ENCODE data around the gene DHRS9.

The DHRS9 gene

GRCh38 chr2:169090133-169090820 lies 20.9 kb downstream of the DHRS9 start:
- no peaks in the 10 kb centered on the region for H3K27me3 ChIP-seq (ENCODE audit: low read length)
- H3K27ac ChIP-seq (ENCODE audit: low read depth, low read length) = no peak overlapping the region

GRCh38 chr2:169091256-169091655 lies 21.9 kb downstream of the DHRS9 start:
- Histone ChIP-seq H3K9me2 (replicated peaks; ENCODE audit: insufficient read depth, low read length) (no peaks in the 10 kb centered on the region), H3K9me3 (ENCODE audit: insufficient read depth, low read length) (no peaks in the 10 kb centered on the region), H3K4me2 (ENCODE audit: low read depth, low read length, poor library complexity, severe bottlenecking) (no peak overlapping the region), H3F3A (ENCODE audit: insufficient read depth) (no peaks in the 10 kb centered on the region), H3K27me3 (ENCODE audit: low read length) (no peaks in the 10 kb centered on the region), H3K9ac (ENCODE audit: low read length) (no peak overlapping the region), H3K4me3 (ENCODE audit: insufficient read depth, low read length, poor library complexity, severe bottlenecking) (no peak overlapping the region), H3K27ac (ENCODE audit: low read depth, low read length) (no peak overlapping the region), H3K36me3 (ENCODE audit: low read length) (no peaks in the 10 kb centered on the region), H4K20me1 (ENCODE audit: low read depth, low read length) (no peaks in the 10 kb centered on the region), H2AFZ (ENCODE audit: low read depth, low read length, severe bottlenecking) (no peak overlapping the region), H3K79me2 (ENCODE audit: insufficient read depth, low read length) (no peaks in the 10 kb centered on the region)
- TF ChIP-seq CTCF (IDR thresholded peaks at IDR 0.05; ENCODE audit: insufficient read depth, low read length, poor library complexity, severe bottlenecking) (no peak), EZH2phosphoT487 (conservative IDR thresholded peaks at IDR 0.05; ENCODE audit: low read length) (no peak)

More at GRCh38 chr2:169090133-169090820, 20.9 kb downstream of the DHRS9 start:
- Histone ChIP-seq H3K9me3 (ENCODE audit: insufficient read depth, low read length) (no peaks in the 10 kb centered on the region), H3K9me2 (replicated peaks; ENCODE audit: insufficient read depth, low read length) (no peaks in the 10 kb centered on the region), H2AFZ (ENCODE audit: low read depth, low read length, severe bottlenecking) (no peak overlapping the region), H3K36me3 (ENCODE audit: low read length) (no peaks in the 10 kb centered on the region), H3K4me3 (ENCODE audit: insufficient read depth, low read length, poor library complexity, severe bottlenecking) (no peak overlapping the region), H3F3A (ENCODE audit: insufficient read depth) (no peaks in the 10 kb centered on the region), H3K4me2 (ENCODE audit: low read depth, low read length, poor library complexity, severe bottlenecking) (no peak overlapping the region), H3K79me2 (ENCODE audit: insufficient read depth, low read length) (no peaks in the 10 kb centered on the region), H3K9ac (ENCODE audit: low read length) (no peak overlapping the region), H4K20me1 (ENCODE audit: low read depth, low read length) (no peaks in the 10 kb centered on the region)
- TF ChIP-seq CTCF (IDR thresholded peaks at IDR 0.05; ENCODE audit: insufficient read depth, low read length, poor library complexity, severe bottlenecking) = no peak
- no peak for TF ChIP-seq EZH2phosphoT487 (conservative IDR thresholded peaks at IDR 0.05; ENCODE audit: low read length)

- Histone ChIP-seq H3K4me3 (ENCODE audit: insufficient read depth, low read length, poor library complexity, severe bottlenecking) (no peak overlapping the region), H3K4me2 (ENCODE audit: low read depth, low read length, poor library complexity, severe bottlenecking) (no peak overlapping the region), H4K20me1 (ENCODE audit: low read depth, low read length) (no peaks in the 10 kb centered on the region), H2AFZ (ENCODE audit: low read depth, low read length, severe bottlenecking) (no peak overlapping the region), H3K36me3 (ENCODE audit: low read length) (no peaks in the 10 kb centered on the region), H3K9me2 (replicated peaks; ENCODE audit: insufficient read depth, low read length) (no peaks in the 10 kb centered on the region), H3K27me3 (ENCODE audit: low read length) (no peaks in the 10 kb centered on the region), H3K79me2 (ENCODE audit: insufficient read depth, low read length) (no peaks in the 10 kb centered on the region), H3K9ac (ENCODE audit: low read length) (no peak overlapping the region), H3K27ac (ENCODE audit: low read depth, low read length) (no peak overlapping the region), H3K9me3 (ENCODE audit: insufficient read depth, low read length) (no peaks in the 10 kb centered on the region), H3F3A (ENCODE audit: insufficient read depth) (no peaks in the 10 kb centered on the region)
- no peak for TF ChIP-seq CTCF (IDR thresholded peaks at IDR 0.05; ENCODE audit: insufficient read depth, low read length, poor library complexity, severe bottlenecking)
Measured at GRCh38 chr2:169091761-169092519, 22.6 kb downstream of the DHRS9 start.
